Measurements from ENCODE around the gene STIP1. TPM values are rescaled to one million over a fixed set of nuclear protein-coding genes. Genes with fewer than 3 reads are reported as not detected.
A peak's percentile ranks its signal among the peaks of the same experiment; 100 is the strongest.

The STIP1 gene
- total and polyA plus RNA-seq, 10 of the 15 experiments (the other 5 are each of a cell fraction or from before 2014, with no cell fraction given), result 25.2 to 291 (median 191) TPM

GRCh38 chr11:64219755-64220154, 33.8 kb downstream of the STIP1 start:
- ChIA-PET RAD21 (ENCODE audit: unreplicated experiment) (no interaction called here), CTCF (interaction anchor here (4.2 kb wide), 1 partner anchor 14 kb away, joined by 14 read pairs; the partner anchor contains the start of gene FERMT3), SMC1A (ENCODE audit: uncharacterized antibody, unreplicated experiment) (no interaction called here), POLR2A (interaction anchor here (1.0 to 2.6 kb wide), 2 partner anchors 10 to 13 kb away, joined by 3 to 11 read pairs; partner anchors contain the start of gene FERMT3)
- intact Hi-C loops (cut with micrococcal nuclease; ENCODE audit: unreplicated experiment), result no loop called here
- Histone ChIP-seq H2AFZ (ENCODE audit: control insufficient read depth, low read depth, low read length) (no peak overlapping the region), H3K4me2 (ENCODE audit: control insufficient read depth, insufficient read depth) (no peak overlapping the region), H3K9me3 (replicated peaks; ENCODE audit: control insufficient read depth, insufficient read depth, low read length) (no peaks in the 10 kb centered on the region), H3K4me1 (ENCODE audit: control insufficient read depth, insufficient read depth, low read length) (peaks cover under 1% of the 10 kb centered on the region; the same call in 1 of the 2 replicates), H3K36me3 (ENCODE audit: control insufficient read depth in 2 of 2, insufficient read depth in 2 of 2, low read length in 1 of 2) (peaks cover 27 to 30% of the 10 kb centered on the region in 2 experiments), H3K9ac (ENCODE audit: control insufficient read depth, insufficient read depth, low read length) (no peak overlapping the region), H3K79me2 (ENCODE audit: control insufficient read depth, insufficient read depth, low read length) (peaks cover 2% of the 10 kb centered on the region; the same call in 1 of the 2 replicates), H4K20me1 (ENCODE audit: control insufficient read depth, insufficient read depth) (no peaks in the 10 kb centered on the region), H3K4me3 (no peak overlapping the region), H3K27ac (ENCODE audit: control insufficient read depth, insufficient read depth) (no peak overlapping the region), H3K27me3 (replicated peaks in 1 of 2; ENCODE audit: control insufficient read depth in 2 of 2, insufficient read depth in 2 of 2, low read length in 1 of 2) (no peaks in the 10 kb centered on the region)
- ATAC-seq (no peak), FAIRE-seq (no peak), DNase-seq (ENCODE audit: low read depth, low spot score) (no peak)
- in situ Hi-C loops (cut with MboI), result no loop called here
- BruUV-seq (replicated peaks), result TSS peak; percentile 4
- 79% methylated on average over 10 of the region's 10 CpGs for WGBS (ENCODE audit: insufficient coverage, insufficient replicate concordance, low lambda C conversion rate, missing lambda C conversion rate)
- no peak for TF ChIP-seq YY1 (IDR thresholded peaks at IDR 0.05; ENCODE audit: low read depth, low read length)
- TF ChIP-seq, protein P1, sequence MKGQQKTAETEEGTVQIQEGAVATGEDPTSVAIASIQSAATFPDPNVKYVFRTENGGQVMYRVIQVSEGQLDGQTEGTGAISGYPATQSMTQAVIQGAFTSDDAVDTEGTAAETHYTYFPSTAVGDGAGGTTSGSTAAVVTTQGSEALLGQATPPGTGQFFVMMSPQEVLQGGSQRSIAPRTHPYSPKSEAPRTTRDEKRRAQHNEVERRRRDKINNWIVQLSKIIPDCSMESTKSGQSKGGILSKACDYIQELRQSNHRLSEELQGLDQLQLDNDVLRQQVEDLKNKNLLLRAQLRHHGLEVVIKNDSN (IDR thresholded peaks at IDR 0.05; ENCODE audit: borderline replicate concordance, extremely low read length, insufficient read depth, low read depth, low read length), result no peak
- TF ChIP-seq, protein P2, sequence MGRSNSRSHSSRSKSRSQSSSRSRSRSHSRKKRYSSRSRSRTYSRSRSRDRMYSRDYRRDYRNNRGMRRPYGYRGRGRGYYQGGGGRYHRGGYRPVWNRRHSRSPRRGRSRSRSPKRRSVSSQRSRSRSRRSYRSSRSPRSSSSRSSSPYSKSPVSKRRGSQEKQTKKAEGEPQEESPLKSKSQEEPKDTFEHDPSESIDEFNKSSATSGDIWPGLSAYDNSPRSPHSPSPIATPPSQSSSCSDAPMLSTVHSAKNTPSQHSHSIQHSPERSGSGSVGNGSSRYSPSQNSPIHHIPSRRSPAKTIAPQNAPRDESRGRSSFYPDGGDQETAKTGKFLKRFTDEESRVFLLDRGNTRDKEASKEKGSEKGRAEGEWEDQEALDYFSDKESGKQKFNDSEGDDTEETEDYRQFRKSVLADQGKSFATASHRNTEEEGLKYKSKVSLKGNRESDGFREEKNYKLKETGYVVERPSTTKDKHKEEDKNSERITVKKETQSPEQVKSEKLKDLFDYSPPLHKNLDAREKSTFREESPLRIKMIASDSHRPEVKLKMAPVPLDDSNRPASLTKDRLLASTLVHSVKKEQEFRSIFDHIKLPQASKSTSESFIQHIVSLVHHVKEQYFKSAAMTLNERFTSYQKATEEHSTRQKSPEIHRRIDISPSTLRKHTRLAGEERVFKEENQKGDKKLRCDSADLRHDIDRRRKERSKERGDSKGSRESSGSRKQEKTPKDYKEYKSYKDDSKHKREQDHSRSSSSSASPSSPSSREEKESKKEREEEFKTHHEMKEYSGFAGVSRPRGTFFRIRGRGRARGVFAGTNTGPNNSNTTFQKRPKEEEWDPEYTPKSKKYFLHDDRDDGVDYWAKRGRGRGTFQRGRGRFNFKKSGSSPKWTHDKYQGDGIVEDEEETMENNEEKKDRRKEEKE (IDR thresholded peaks at IDR 0.05), result no peak
- TF ChIP-seq, protein P3, sequence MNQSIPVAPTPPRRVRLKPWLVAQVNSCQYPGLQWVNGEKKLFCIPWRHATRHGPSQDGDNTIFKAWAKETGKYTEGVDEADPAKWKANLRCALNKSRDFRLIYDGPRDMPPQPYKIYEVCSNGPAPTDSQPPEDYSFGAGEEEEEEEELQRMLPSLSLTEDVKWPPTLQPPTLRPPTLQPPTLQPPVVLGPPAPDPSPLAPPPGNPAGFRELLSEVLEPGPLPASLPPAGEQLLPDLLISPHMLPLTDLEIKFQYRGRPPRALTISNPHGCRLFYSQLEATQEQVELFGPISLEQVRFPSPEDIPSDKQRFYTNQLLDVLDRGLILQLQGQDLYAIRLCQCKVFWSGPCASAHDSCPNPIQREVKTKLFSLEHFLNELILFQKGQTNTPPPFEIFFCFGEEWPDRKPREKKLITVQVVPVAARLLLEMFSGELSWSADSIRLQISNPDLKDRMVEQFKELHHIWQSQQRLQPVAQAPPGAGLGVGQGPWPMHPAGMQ (IDR thresholded peaks at IDR 0.05; ENCODE audit: borderline replicate concordance), result no peak
- TF ChIP-seq TCF3 (IDR thresholded peaks at IDR 0.05; ENCODE audit: borderline replicate concordance, insufficient read depth, low read depth, low read length), result no peak
- no peak for TF ChIP-seq CHD4 (IDR thresholded peaks at IDR 0.05)
- TF ChIP-seq NR2C2 (IDR thresholded peaks at IDR 0.05; ENCODE audit: borderline replicate concordance, control insufficient read depth, insufficient read length, low read depth), result no peak
- no peak for TF ChIP-seq CBFB (IDR thresholded peaks at IDR 0.05; ENCODE audit: low read depth)
- TF ChIP-seq RELA (IDR thresholded peaks at IDR 0.05; ENCODE audit: borderline replicate concordance, partially characterized antibody), result no peak
- TF ChIP-seq BRCA1 (IDR thresholded peaks at IDR 0.05; ENCODE audit: low read depth, low read length), result no peak
- no peak for TF ChIP-seq POLR2AphosphoS2 (IDR thresholded peaks at IDR 0.05; ENCODE audit: low read depth, low read length)
- no peak for TF ChIP-seq TCF12 (IDR thresholded peaks at IDR 0.05; ENCODE audit: low read depth, low read length)
- no peak for TF ChIP-seq ZBTB4 (CRISPR knock-in tag; IDR thresholded peaks at IDR 0.05)

All from GM12878 (cell line).